Motor neuron (in vitro differentiated cells): ENCODE measurements around the gene AUTS2. TPM values are rescaled to one million over a fixed set of nuclear protein-coding genes. Genes with fewer than 3 reads are reported as not detected.

ENCODE experiments used
- ATAC-seq, 8 experiments: fragments of 200-7000 bp; cut with Tn5 transposase; replicated peaks in 6 of 8; 2 replicates each; pipeline ENCODE4 v1.8.0; 2021; ENCODE audit warnings: mild to moderate bottlenecking in 8 of 8, moderate library complexity in 8 of 8
- H3K27ac ChIP-seq, 2 donors: fragments of 250-450 bp; sonication (Bioruptor Pico); 2 replicates each; pipeline ENCODE4 v1.9.0; 2021; ENCODE audit warnings: antibody characterized with exemption in 2 of 2, mild to moderate bottlenecking in 2 of 2, moderate library complexity in 1 of 2
- H3K4me1 ChIP-seq, 2 donors: fragments of 250-450 bp; sonication (Bioruptor Pico); replicated peaks in 1 of 2; 2 replicates each; pipeline ENCODE4 v1.6.1; 2021; ENCODE audit warnings: antibody characterized with exemption in 2 of 2, mild to moderate bottlenecking in 2 of 2, moderate library complexity in 1 of 2
- H3K4me3 ChIP-seq, 5 donors: fragments of 250-450 bp; sonication (Bioruptor Pico); 2 replicates each; pipeline ENCODE4 v1.9.0; 2021; ENCODE audit warnings: antibody characterized with exemption in 5 of 5, mild to moderate bottlenecking in 5 of 5, moderate library complexity in 4 of 5
- WGBS, 10 experiments: fragments of 450-650 bp; shearing (Covaris generic); methylation state at CpG; one replicate each; pipeline ENCODE4 v1.0.0; 2022; 5-methylcytosine and 5-hydroxymethylcytosine counted together
- in situ Hi-C, 9 experiments: fragments of 400-800 bp; cut with MboI; loops; one replicate each; pipeline ENCODE4 v1.15.0; 2021; ENCODE audit warnings: low sequenced_read_pairs in 9 of 9, low pct_unique_long_range_greater_than_20kb in 2 of 9; ENCODE audit not compliant: unreplicated experiment in 9 of 9
- total RNA-seq, 8 experiments: library from RNA; unstranded; fragments of 300-600 nt; gene quantifications; 2 replicates each; pipeline versions ENCODE4 v1.2.3 to v1.2.4, GENCODE V29; 2022

The AUTS2 gene
- total RNA-seq, 8 experiments from 2014 or later, result 0.49 to 68.6 (median 32.2) TPM

DNA sequence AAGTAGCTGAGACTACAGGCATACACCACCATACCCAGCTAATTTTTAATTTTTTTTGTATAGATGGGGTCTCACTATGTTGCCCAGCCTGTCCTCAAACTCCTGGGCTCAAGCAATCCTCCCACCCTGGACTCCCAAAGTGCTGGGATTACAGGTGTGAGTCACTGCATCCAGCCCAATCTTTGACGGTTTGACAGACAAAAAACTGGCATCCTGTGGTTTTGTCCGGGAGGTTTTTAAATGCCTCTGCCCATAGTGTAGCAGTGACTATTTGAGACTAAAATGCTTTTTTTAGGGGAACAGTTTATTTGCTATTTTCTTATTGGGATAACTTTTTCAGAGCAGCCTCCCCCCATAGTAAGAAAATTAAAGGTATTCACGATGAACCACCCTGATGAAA is 1010.0 kb downstream of the AUTS2 start:
- H3K4me1 ChIP-seq, result peaks cover 10 to 17% of the 10 kb centered on the region in 2 donors
- no peak overlapping the region for H3K4me3 ChIP-seq
- no peak overlapping the region for H3K27ac ChIP-seq
- 73 to 100% (median 88%) methylated on average over 1 to 3 of the region's 3 CpGs; no CpG with 5 or more reads in 3 of the 10 experiments for WGBS, 10 experiments
- ATAC-seq, result no peak
- in situ Hi-C loops, result no loop called here

DNA sequence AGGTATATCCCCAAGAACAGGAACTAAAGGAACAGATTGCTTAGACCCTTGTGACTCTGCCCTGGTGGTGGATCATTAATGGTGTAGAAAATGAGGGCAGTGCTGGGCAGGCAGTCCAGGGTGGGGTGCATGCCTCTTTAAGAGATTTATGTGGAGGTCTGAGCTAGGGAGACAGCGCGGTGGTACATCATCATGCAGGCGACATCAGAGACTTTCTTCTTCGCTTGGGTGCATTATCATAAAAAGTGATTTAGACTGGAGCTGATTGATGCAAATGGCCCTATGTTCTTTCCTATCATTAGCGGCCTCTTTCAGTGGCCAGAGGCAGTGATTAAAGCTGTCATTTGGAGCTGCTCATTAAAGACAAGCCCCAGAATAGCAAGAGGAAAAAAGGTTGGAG is 1014.5 kb downstream of the AUTS2 start:
- peak overlapping the region; percentile 75 to 85 for H3K27ac ChIP-seq
- in situ Hi-C loops, result no loop called here
- WGBS, 10 experiments, result 0 to 100% (median 6%) methylated on average over 2 to 5 of the region's 5 CpGs; no CpG with 5 or more reads in 4 of the 10 experiments
- peak overlapping the region in 1 of 5 donors; percentile 4 for H3K4me3 ChIP-seq
- peaks cover 39 to 60% of the 10 kb centered on the region in 2 donors for H3K4me1 ChIP-seq
- peak in 5 of 8 experiments; percentile 58 to 76 (median 65) for ATAC-seq

DNA sequence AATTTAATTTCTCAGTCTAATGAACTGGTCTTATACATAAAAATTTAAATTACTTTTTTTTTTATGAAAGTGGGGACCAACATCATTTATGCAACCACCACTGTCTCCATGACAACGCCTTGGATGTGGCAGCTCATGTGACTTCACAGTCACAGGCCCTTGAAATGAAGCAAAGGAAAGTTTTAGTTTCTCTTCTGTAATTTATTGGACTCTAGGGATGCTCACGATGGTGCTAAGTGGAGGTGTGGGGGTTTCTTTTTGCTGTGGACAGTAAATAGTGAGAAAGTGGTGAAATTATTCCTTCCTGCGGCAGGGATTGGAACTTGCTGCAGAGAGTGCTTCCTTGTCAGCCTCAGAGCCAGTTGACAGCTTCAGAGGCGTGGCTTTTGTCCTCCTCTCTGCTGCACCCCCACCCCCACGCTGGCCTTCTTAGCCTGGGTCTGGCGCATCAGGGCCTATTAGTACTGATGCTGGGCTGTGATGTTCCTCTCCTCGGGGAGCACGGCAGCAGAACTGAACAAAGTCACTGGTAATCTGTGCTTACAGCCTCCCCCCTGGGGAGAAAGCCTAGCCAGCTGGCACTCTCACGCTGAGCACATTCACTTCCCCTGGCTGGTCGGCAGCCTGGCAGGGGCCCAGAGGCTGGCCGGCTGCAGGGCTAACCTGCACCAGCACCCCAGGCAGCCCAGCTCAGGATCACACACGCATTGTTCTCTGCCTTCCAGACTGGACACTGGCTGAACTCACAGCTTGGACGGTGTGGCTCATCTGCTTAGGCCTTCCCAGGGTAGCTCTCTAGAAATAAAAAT is 1016.2 kb downstream of the AUTS2 start:
- in situ Hi-C loops, result no loop called here
- H3K27ac ChIP-seq, result peak overlapping the region; percentile 81 to 85
- peaks cover 55 to 76% of the 10 kb centered on the region in 2 donors for H3K4me1 ChIP-seq
- H3K4me3 ChIP-seq, result peak overlapping the region in 3 of 5 donors; percentile 7 to 25 (median 9)
- WGBS, 10 experiments, result 0 to 40% (median 14%) methylated on average over 1 to 8 of the region's 13 CpGs; no CpG with 5 or more reads in 3 of the 10 experiments
- peak in 6 of 8 experiments; percentile 82 to 85 (median 82) for ATAC-seq

DNA sequence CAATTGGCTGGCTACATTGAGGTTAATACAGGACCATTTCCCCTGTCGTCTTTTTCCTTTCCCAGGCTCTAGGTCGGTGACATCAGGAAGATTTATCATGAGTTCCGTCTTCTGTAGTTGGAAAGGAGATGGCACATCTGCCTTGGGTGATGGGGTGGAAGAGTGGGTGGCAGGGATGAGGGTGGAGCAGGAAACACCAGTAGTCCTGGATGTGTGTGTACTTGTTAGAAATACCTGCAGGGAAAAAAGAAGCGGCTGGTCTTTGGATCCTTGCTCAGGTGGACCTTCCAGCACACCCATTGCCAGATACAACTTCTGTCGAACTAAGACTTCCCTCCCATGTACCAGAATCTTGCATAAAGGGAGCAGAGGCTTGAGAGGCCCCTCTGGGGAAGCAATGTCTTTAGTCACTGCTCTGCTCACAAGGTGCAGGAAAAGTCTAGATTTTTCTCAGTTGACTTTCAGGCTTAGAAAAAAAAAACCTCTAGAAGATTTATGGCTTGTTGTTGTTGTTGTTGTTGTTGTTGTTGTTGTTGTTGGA is 1016.9 kb downstream of the AUTS2 start:
- 21 to 100% (median 55%) methylated on average over 1 to 3 of the region's 5 CpGs; no CpG with 5 or more reads in 2 of the 10 experiments for WGBS, 10 experiments
- Histone ChIP-seq H3K4me1 (peaks cover 62 to 83% of the 10 kb centered on the region in 2 donors), H3K27ac (peak overlapping the region; percentile 81 to 85), H3K4me3 (peak overlapping the region in 3 of 5 donors; percentile 7 to 25 (median 9))
- in situ Hi-C loops, result no loop called here
- no peak for ATAC-seq

GRCh38 chr7:70616211-70616610 is 1017.9 kb downstream of the AUTS2 start:
- 20 to 100% (median 81%) methylated on average over 1 to 4 of the region's 5 CpGs; no CpG with 5 or more reads in 4 of the 10 experiments for WGBS, 10 experiments
- in situ Hi-C loops, result no loop called here
- peaks cover 73 to 94% of the 10 kb centered on the region in 2 donors for H3K4me1 ChIP-seq

DNA sequence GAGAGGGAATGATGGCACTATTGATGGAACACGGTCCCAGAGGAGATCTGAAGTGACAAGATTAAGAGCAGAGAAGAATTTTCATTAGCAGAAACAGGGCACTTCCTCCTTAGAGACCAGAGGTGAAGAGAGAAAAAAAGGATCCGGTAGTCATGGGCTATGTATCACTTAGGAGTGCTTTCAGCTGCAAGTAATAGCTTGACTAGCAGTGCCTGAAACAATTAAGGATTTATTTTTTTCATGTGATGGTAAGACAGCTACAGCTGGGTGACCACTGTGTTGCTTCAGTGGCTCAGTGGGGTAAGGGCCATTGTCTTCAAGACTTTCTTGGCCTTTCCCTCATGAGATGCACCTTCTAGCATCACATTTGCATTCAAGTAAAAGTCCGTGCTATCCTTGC is 1018.5 kb downstream of the AUTS2 start:
- 23 to 100% (median 62%) methylated on average over 1 to 3 of the region's 3 CpGs; no CpG with 5 or more reads in 2 of the 10 experiments for WGBS, 10 experiments
- ATAC-seq, result peak in 2 of 8 experiments; percentile 5 to 9

More at GRCh38 chr7:70616211-70616610, 1017.9 kb downstream of the AUTS2 start:
- Histone ChIP-seq H3K4me3 (no peak overlapping the region), H3K27ac (no peak overlapping the region)
- ATAC-seq, result no peak

GRCh38 chr7:70618020-70618551 is 1019.8 kb downstream of the AUTS2 start:
- Histone ChIP-seq H3K27ac (peak overlapping the region; percentile 23 to 35), H3K4me1 (peaks cover 67 to 80% of the 10 kb centered on the region in 2 donors), H3K4me3 (no peak overlapping the region)
- WGBS, 10 experiments, result 38 to 93% (median 71%) methylated on average over 1 to 8 of the region's 10 CpGs; no CpG with 5 or more reads in 2 of the 10 experiments
- in situ Hi-C loops, result no loop called here
- no peak for ATAC-seq

More for the DNA sequence above, 1018.5 kb downstream of the AUTS2 start:
- Histone ChIP-seq H3K4me3 (no peak overlapping the region), H3K4me1 (peaks cover 75 to 92% of the 10 kb centered on the region in 2 donors), H3K27ac (peak overlapping the region in 1 of 2 donors; percentile 32)
- in situ Hi-C loops, result no loop called here

DNA sequence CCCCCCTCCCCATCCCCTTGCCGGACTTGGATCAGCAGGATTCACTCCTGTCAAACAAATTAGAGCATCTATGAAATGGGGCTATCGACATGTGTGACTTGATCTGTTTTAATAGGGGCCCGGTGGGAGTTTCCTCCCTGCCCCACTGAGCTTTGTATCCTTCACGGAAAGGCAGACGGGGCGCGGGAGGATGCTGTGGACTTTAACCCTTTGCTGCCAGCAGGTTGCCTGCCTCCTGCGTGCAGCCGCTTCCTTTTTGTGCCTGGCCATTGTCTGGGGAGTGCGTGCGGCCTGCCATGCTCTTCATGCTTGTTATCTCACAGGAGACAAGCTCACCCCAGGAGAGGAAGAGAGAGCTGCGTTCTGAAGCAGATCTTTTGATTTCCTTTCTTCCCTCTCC is 1020.9 kb downstream of the AUTS2 start:
- ATAC-seq, result no peak
- peak overlapping the region in 1 of 2 donors; percentile 61 for H3K27ac ChIP-seq
- in situ Hi-C loops, result no loop called here
- WGBS, 10 experiments, result 0 to 100% (median 24%) methylated on average over 1 to 5 of the region's 12 CpGs; no CpG with 5 or more reads in 2 of the 10 experiments
- peaks cover 56 to 77% of the 10 kb centered on the region in 2 donors for H3K4me1 ChIP-seq
- H3K4me3 ChIP-seq, result no peak overlapping the region

DNA sequence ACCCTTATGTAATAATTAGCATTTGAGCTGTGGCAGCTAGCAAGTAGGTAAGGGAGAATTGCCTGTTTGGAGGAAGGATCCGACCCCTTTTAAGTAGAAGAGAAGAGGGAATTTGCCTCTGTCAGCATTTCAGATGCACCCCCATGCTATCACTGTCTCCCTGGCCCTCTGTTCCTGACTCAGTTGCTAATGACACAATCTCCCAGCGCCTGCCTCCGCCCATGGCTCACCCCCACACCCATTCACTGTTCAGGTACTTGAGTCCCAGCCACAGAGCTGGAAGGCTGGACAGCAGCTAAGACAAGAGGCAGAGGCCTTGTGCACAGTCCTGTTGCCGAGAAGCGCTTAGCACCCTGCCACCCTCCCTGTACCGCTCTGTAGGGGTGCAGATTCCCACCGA is 1021.4 kb downstream of the AUTS2 start:
- peaks cover 54 to 77% of the 10 kb centered on the region in 2 donors for H3K4me1 ChIP-seq

DNA sequence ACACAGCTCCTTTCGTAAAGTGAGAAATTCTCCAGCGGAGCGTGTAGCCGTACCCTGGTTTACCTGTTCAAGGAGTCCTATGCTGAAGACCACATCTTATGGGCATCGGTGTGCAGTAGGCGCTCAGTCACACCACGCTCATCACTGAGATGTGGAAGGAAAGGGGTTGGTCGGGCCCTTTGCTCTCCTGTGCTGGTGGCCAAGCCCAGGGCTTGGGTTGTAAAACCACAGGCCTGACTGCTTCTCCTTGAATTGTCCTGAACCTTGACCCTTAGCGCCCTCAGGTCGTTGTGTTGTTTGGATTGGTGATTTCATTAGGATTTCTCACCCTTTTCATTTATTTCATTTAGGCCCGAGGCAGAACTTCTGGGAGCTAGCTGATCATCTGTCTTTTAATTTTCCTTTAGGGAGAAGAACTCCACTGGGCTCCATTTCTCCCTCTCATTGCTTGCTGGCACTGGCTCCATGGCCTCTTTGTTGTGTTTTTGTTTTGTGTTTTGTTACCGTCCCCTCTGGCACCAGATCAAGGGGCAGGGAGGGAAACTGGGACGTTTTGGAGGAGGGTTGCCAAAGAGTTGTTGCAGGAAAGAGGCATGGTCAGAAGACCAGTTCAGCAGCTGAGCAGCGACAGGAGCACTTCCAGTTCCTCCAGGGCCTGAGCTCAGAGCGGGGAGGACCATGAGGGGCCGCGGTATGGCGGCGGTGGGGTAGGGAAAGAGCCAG is 1022.2 kb downstream of the AUTS2 start:
- Histone ChIP-seq H3K4me1 (peaks cover 50 to 74% of the 10 kb centered on the region in 2 donors), H3K27ac (peak overlapping the region in 1 of 2 donors; percentile 5), H3K4me3 (no peak overlapping the region)
- in situ Hi-C loops, result no loop called here
- no peak for ATAC-seq
- 64 to 100% (median 78%) methylated on average over 1 to 14 of the region's 19 CpGs for WGBS, 10 experiments

More for the DNA sequence above, 1021.4 kb downstream of the AUTS2 start:
- no peak overlapping the region for H3K4me3 ChIP-seq
- peak overlapping the region in 1 of 2 donors; percentile 61 for H3K27ac ChIP-seq
- peak in 1 of 8 experiments; percentile 10 for ATAC-seq
- in situ Hi-C loops, result no loop called here
- 20 to 100% (median 72%) methylated on average over 1 to 3 of the region's 7 CpGs; no CpG with 5 or more reads in 4 of the 10 experiments for WGBS, 10 experiments

DNA sequence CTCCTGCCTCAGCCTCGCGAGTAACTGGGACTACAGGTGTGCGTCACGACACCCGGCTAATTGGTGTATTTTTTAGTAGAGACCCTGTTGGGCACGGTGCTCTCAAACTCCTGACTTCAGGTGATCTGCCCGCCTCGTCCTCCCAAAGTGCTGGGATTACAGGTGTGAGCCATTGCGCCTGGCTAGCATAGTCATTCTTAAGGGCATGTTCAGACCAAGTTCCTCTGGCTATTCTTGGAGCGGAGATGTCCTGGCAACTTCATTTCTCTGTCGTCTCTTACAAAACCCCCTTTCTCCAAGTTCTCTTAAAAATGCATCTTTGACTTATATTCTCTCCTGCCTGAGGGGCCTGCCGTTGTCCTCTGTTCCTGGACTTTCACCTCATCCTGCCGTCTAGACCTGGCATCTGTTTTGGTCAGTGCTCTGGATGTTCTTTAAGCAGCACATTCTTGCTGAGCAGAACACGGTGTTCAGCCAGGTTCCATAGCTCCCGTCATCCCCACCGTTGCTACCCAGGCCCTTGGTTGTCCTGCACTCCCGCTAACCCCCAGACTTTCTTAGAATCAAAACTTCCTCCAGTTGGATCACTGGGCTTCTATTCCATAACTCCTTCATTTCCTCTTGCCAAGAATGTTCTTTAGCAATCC is 1023.8 kb downstream of the AUTS2 start:
- H3K4me1 ChIP-seq, result peaks cover 46 to 60% of the 10 kb centered on the region in 2 donors
- no peak for ATAC-seq
- WGBS, 10 experiments, result 78 to 100% (median 88%) methylated on average over 3 to 16 of the region's 17 CpGs; no CpG with 5 or more reads in 1 of the 10 experiments
- no peak overlapping the region for H3K4me3 ChIP-seq
- in situ Hi-C loops, result no loop called here
- H3K27ac ChIP-seq, result no peak overlapping the region

DNA sequence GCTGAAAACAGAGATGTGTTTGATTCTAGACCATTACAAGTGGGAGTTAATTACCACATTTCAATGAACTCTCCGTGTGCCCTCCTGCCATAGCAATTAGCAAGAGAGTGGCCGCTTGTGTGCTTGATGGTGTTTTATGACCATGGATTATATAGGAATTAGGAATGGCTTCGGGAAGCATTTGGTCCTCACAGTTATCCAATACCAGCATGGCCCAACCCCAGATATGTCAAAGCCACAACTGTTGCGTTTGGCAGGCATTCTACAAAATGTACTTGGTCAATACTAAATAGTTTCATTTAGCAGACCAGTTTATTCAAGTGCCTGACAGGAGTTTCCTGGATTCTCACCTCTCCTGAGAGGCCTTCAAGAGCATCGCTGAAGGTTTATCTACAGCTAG is 1024.7 kb downstream of the AUTS2 start:
- no peak for ATAC-seq
- peaks cover 42 to 53% of the 10 kb centered on the region in 2 donors for H3K4me1 ChIP-seq
- in situ Hi-C loops, result no loop called here
- H3K27ac ChIP-seq, result no peak overlapping the region
- 78 to 97% (median 84%) methylated on average over 1 to 3 of the region's 5 CpGs; no CpG with 5 or more reads in 4 of the 10 experiments for WGBS, 10 experiments
- no peak overlapping the region for H3K4me3 ChIP-seq
